HG03432 (cell line): Measurements from ENCODE around the gene OPRD1.
"Not testable (repeated sequence)": the region's sequence is repeated elsewhere in the genome, so short reads cannot be mapped to it uniquely, and the experiment has no call there.

ENCODE experiments used
- ATAC-seq: cut with Tn5 transposase; IDR thresholded peaks from one replicate; pipeline ENCODE4 v1.9.1; 2021; ENCODE audit warnings: mild to moderate bottlenecking, moderate library complexity; ENCODE audit not compliant: unreplicated experiment

Gene OPRD1

GRCh38 chr1:28840928-28841544 lies 29.1 kb downstream of the OPRD1 start:
- no peak for ATAC-seq

DNA sequence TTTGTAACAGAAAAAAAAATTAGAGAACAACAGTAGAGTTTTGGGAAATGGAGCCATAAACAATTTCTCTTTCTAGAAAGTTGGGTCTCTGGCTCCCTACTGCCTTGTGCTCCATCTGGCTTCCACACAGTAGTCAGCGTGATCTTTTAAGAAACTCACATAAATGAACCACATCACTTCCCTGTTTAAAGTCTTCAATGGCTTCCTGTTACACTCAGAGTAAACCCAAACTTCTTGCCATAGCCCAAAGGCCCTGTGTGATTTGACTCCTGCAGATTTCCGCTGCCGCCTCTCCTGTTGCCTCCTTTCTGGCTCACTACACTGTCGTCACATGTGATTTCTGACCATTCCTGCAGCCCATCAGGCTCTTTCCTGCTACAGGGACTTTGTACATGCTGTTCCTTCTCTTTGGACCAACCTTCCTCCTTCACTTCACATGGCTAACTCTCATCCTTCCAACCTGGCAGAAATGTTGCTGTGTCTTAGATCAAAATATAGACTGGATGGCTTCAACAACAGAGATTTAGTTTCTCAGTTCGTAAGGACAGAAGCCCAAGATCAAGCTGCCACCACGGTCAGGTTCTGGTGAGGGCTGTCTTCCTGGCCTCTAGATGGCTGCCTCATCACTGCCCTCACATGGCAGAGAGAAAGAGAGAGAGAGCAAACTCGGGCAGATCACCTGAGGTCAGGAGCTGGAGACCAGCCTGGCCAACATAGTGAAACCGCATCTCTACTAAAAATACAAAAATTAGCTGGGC lies 34.0 kb downstream of the OPRD1 start:
- no peak for ATAC-seq

DNA sequence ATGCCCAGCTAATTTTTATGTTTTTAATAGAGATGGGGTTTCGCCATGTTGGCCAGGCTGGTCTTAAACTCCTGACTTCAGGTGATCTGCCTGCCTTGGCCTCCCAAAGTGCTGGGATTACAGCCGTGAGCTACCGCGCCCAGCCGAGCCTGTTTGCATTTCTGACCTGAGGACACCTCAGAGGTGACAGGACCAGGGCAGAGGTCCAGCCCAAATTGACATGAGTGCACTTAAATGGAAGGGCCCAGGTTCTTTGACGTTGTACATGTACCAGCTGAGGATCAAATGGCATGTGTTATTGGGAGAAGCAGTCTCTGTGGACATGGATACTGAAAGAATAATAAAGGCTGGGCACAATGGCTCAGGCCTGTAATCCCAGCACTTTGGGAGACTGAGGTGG lies 35.2 kb downstream of the OPRD1 start:
- not testable (repeated sequence) for ATAC-seq

DNA sequence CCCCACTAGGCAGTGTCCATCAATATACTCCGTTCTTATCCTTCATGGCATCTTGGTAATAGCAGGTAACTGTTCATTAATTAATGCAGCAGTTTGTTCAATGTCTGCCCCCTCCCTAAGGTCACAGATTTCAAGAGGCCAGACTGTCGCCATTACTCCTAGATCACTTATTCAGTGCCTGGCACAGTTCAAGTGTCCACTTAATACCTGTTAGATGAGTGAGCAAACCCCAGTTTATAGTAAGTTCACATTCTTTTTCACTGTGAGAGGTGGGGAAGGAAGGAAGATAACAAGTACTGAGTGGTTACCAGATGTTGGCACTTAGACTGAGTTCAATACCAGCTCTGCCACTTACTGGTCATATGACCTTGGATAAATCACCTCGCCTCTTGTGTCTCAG lies 36.4 kb downstream of the OPRD1 start:
- no peak for ATAC-seq

DNA sequence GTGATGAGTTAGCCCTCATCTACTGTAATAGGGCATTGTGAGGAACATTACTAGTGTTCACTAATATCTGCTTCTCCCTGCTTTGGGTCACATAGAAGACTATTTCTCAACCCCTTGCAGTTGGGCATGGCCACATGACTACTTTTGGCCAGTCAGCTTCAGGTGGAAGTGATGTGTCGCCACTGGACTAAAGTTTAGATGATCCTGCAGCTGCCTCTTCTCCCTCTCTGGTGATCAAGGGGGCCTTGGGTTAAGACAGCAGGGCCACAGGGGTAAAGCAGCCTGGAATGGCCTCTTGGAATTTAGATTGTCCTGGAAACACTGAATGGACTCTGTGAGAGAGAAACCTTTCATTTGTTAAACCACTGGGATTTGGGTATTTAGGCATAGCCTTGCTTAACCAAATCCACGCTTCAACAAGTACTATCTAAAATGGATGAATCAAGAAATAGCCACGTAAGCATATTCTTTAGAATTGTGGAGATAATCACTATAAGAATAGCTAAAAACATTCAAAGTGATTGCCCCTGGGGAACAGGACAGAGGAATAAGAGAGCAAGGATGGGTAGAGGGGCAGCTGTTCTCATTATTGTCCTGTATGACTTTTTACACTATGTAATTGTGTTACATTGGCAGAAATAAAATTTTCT lies 41.2 kb downstream of the OPRD1 start:
- ATAC-seq = no peak

- not testable (repeated sequence) for ATAC-seq
Observed at GRCh38 chr1:28854406-28854805, 42.4 kb downstream of the OPRD1 start.

DNA sequence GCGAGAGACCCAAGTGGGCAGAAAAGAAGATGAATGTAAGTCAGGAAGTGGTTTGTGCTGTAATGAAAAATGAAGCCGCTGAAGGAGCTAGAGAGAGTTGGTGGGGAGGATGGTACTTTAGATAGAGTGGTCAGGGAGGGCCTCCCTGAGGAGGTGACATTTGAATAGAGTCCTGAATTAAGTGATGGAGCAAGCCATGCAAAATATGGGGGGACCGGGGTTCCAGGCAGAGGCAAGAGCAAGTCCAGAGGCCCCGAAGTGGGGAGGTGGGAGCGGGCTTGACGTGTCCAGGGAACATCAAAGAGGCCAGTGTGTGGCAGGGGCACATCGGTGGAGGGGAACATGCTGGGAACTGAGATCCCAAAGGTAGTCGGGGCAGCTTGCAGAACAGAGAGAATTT lies 43.1 kb downstream of the OPRD1 start:
- ATAC-seq = no peak

DNA sequence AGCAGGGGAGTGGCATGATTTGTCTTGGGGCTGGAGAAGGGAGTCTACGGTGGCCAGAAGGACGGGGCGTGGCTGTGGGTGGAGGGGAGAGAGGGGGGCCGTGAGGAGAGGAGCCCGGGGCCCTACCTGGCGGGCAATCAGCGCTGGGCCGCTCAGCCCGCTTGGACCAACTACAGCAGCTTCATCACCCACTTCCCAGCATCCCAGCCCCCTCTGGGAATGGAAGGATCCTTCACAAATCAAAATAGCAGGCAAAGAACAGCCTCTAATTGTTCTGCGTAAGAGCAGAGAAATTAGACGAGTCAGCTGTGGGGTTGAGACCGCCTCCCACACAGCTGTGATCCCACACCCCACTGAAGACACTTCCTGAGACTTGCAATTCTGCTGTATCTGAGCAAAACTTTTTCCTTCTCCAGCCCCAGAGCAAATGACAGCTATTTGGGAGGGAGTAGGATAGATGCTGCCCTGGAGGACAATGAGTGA lies 43.5 kb downstream of the OPRD1 start:
- ATAC-seq = no peak

- no peak for ATAC-seq
Observed at GRCh38 chr1:28855969-28856368, 44.0 kb downstream of the OPRD1 start.

DNA sequence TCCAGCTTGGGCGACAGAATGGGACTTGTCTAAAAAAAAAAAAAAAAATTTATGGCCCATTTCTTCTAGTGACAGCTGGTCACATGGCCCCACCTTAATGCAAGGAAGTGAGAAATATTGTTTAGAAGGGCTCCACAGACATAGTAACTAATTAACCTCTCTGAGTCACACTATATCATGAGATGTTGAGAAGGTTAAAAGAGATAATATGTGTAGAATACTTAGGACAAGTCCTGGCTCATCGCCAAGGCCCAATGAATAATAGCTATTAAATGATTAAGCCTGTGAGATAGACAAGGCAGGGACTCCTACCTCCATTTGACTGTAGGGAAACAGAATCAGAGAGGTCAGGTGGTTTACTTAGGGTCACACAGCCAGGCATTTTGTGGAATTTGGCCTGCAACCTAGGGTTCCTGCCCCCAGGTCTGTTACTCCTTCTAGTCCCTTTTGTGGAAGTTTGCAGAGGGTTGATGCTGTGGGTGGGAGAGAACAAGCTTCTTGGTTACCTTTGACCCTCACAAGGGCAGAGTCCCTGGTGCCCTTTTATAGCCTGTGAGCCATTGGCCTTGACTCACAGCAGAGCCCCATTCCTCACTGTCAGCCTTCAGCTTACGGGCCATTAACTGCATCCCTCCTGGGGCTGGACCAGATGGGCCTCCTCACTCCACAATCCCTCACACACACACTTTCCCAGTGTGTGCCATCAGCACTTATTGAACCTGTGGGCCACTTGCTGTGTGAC lies 48.5 kb downstream of the OPRD1 start:
- ATAC-seq = no peak

GRCh38 chr1:28862571-28863403 lies 50.8 kb downstream of the OPRD1 start:
- no peak for ATAC-seq

GRCh38 chr1:28864695-28865094 lies 52.7 kb downstream of the OPRD1 start:
- ATAC-seq = no peak

DNA sequence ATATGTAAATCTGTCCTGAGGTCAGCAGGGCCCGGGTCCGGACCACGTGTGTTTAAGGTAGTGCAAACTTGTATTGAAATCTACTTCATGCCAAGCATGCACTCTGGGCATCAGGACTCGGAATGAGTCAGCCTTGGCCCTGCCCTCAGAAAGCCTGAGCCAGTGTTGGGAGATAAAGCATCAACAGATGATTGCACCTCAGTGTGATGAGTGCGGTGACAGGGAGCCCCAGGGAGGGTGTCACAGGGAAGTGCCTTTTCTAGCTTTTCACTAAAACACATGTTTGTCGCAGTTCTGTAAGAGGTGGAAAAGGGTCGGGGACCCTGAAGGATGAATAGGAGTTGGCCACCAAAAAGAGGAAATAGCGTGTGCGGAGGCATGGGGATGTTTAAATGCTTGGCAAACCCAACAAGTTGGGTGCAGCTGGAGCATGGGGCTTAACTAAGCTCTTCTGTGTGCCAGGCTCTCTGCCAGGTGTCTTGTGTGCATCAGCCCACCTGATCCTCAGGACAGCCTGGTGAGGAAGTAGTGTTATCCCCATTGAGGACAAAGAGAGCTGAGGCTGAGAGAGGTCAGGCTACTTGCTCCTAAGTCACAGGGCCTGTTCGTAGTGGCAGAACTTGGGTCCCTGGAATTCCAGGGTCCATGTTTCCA lies 54.2 kb downstream of the OPRD1 start:
- no peak for ATAC-seq

- no peak for ATAC-seq
Observed at GRCh38 chr1:28867850-28868249, 55.9 kb downstream of the OPRD1 start.

GRCh38 chr1:28869952-28870351 lies 58.0 kb downstream of the OPRD1 start:
- no peak for ATAC-seq

DNA sequence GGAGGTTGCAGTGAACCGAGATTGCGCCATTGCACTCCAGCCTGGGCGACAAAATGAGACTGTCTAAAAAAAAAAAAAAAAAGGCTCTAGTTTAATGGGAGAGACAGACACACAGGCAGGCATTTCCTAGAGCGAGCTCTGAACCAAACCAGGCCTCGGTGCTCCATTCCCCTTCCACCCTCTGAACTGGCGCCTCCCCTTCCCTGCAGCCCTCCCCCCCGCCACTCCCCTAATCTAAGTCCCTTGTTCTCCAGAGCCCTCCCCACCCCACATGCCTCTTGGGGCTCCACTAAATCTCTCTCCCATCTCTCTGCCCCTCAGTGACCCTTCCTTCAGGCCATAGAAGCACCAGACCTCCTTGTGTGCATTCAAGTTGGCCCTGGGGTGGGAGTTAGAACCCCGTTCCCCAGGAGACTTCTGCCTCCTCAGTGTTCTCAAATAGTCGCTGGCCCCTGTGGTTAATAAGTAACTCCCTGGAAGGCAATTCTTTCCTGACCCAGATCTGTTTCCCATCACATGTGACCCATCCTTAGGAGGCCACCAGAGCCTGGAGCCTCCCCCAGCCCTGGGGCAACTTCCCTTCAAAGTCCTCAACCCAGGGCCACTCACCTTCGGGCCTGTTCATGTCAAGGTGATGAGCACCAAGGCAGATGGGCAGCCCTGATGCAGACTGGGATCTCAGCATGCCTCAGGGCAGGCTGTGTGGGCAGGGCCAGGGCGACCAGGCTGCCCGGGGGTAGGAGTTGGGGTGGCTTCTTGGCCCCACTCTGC lies 59.8 kb downstream of the OPRD1 start:
- ATAC-seq = no peak

DNA sequence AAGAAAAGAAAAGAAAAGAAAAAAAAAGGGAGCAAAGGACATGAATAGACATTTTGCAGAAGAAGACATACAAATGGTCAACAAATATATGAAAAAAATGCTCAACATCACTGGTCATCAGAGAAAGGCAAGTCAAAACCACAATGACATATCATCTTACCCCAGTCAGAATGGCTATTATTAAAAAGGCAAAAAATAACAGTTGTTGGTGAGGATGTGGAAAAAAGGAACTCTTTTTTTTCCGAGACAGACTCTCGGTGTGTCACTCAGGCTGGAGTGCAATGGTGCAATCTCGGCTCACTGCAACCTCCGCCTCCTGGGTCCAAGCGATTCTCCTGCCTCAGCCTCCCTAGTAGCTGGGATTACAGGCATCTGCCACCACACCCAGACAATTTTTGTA lies 63.2 kb downstream of the OPRD1 start:
- not testable (repeated sequence) for ATAC-seq

DNA sequence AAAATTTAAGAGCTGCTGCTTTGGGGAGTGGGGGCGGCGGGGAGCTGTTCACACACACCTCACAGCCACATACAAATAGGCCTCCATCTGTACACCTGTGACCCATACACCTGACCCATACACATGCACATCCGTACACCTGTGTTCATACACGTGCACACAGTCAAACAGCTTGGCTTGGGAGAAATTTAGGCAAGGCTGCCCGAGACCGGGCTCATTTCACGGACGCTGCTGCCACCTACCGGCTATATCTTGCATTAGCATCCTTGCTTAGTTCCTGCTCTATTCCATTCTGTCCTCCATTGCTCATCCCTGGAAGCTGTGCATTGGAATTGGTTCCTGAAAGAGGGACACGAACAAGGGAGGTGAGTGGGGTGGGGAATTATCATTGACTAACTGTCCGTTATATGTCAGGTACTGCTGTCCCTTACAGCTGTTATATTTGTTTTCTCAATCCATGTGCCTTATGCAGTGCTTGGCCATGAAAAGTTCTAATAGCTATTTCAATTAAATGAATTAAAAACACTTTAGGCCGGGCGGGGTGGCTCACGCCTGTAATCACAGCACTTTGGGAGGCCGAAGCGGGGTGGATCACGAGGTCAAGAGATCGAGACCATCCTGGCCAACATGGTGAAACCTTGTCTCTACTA lies 65.3 kb downstream of the OPRD1 start:
- no peak for ATAC-seq

DNA sequence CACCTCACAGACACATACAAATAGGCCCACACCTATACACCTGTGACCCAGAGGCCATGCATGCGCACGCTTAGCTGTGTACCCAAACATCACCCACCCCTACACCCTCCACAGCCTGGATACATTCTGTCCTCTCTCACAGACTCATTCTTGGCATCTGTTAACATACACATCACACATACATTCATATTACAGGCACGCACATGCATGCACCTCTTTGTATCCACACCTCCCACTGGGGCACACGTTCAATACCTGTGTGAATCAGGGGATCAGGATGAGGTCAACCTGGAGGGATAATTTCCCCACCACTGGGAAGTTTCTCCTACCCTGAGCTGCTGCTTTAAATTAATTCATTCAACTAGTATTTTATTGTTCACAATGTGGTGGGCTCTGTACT lies 66.8 kb downstream of the OPRD1 start:
- ATAC-seq = no peak
